Liver (tissue), 9 donors: ENCODE results near the gene NFU1. TPM values are rescaled to one million over a fixed set of nuclear protein-coding genes. Genes with fewer than 3 reads are reported as not detected.

Experiments used
- DNase-seq: peaks from one replicate; pipeline ENCODE4 v3.0.0-alpha.2; 2017; ENCODE audit warnings: low spot score
- H3K27ac ChIP-seq, 2 donors: one replicate each; pipeline ENCODE4 v1.7.0; 2013; ENCODE audit warnings: inconsistent platforms in 2 of 2, low read length in 2 of 2, control low read depth in 1 of 2, low read depth in 1 of 2, mild to moderate bottlenecking in 1 of 2
- H3K27me3 ChIP-seq, 4 donors: one replicate each; pipeline versions ENCODE4 v1.6.1 to v1.7.0; 2013; ENCODE audit warnings: low read length in 3 of 4, inconsistent platforms in 1 of 4, mild to moderate bottlenecking in 1 of 4, moderate library complexity in 1 of 4; ENCODE audit not compliant: control insufficient read depth in 4 of 4, insufficient read depth in 4 of 4
- H3K36me3 ChIP-seq, 4 donors: one replicate each; pipeline versions ENCODE4 v1.6.1 to v1.7.0; 2013; ENCODE audit warnings: low read length in 3 of 4, mild to moderate bottlenecking in 3 of 4, low read depth in 1 of 4, moderate library complexity in 1 of 4; ENCODE audit not compliant: control insufficient read depth in 4 of 4, insufficient read depth in 3 of 4
- H3K4me1 ChIP-seq, 4 donors: one replicate each; pipeline versions ENCODE4 v1.6.1 to v1.7.0; 2013; ENCODE audit warnings: low read length in 3 of 4, mild to moderate bottlenecking in 3 of 4, moderate library complexity in 1 of 4; ENCODE audit not compliant: control insufficient read depth in 4 of 4, insufficient read depth in 4 of 4
- H3K4me3 ChIP-seq, 3 donors: one replicate each; pipeline versions ENCODE4 v1.6.1 to v1.7.0; 2013; ENCODE audit warnings: low read length in 3 of 3, control low read depth in 1 of 3, low read depth in 1 of 3, mild to moderate bottlenecking in 1 of 3
- H3K9ac ChIP-seq, 2 donors: one replicate each; pipeline ENCODE4 v1.7.0; 2013; ENCODE audit warnings: low read length in 2 of 2, mild to moderate bottlenecking in 2 of 2, moderate library complexity in 2 of 2, control low read depth in 1 of 2, low read depth in 1 of 2
- H3K9me3 ChIP-seq, 4 donors: one replicate each; pipeline versions ENCODE4 v1.6.1 to v1.7.0; 2013; ENCODE audit warnings: low read length in 3 of 4; ENCODE audit not compliant: control insufficient read depth in 4 of 4
- CTCF ChIP-seq: fragments of 150-350 bp; IDR thresholded peaks from 2 replicates; pipeline ENCODE4 v1.5.1; 2017; ENCODE audit warnings: improper control_type of control experiment, low read depth, low read length; ENCODE audit not compliant: missing input control
- EGR1 ChIP-seq, 2 donors: IDR thresholded peaks; 2 replicates each; pipeline ENCODE4 v1.6.1; 2016 to 2018; ENCODE audit warnings: antibody characterized with exemption in 2 of 2, low read depth in 2 of 2
- FOXA1 ChIP-seq: IDR thresholded peaks from 2 replicates; pipeline ENCODE4 v1.6.1; 2016; ENCODE audit warnings: antibody characterized with exemption
- FOXA2 ChIP-seq: IDR thresholded peaks from 2 replicates; pipeline ENCODE4 v1.6.1; 2016; ENCODE audit warnings: antibody characterized with exemption
- GABPA ChIP-seq, 2 donors: IDR thresholded peaks in 1 of 2; conservative IDR thresholded peaks in 1 of 2; 2 replicates each; pipeline ENCODE4 v1.6.1; 2016; ENCODE audit warnings: antibody characterized with exemption in 2 of 2, mild to moderate bottlenecking in 1 of 2, moderate library complexity in 1 of 2
- HNF4A ChIP-seq, 2 donors: conservative IDR thresholded peaks; 2 replicates each; pipeline ENCODE4 v1.6.1; 2016; ENCODE audit warnings: antibody characterized with exemption in 2 of 2, mild to moderate bottlenecking in 2 of 2
- JUND ChIP-seq, 2 donors: IDR thresholded peaks; 2 replicates each; pipeline ENCODE4 v1.6.1; 2016; ENCODE audit warnings: antibody characterized with exemption in 2 of 2
- MAX ChIP-seq: IDR thresholded peaks from 2 replicates; pipeline ENCODE4 v1.6.1; 2016; ENCODE audit warnings: antibody characterized with exemption
- NR2F2 ChIP-seq: IDR thresholded peaks from 2 replicates; pipeline ENCODE4 v1.6.1; 2016; ENCODE audit warnings: antibody characterized with exemption
- RAD21 ChIP-seq, 2 donors: IDR thresholded peaks; 2 replicates each; pipeline ENCODE4 v1.6.1; 2016; ENCODE audit warnings: antibody characterized with exemption in 2 of 2, mild to moderate bottlenecking in 2 of 2
- RXRA ChIP-seq, 2 donors: IDR thresholded peaks; 2 replicates each; pipeline ENCODE4 v1.6.1; 2017 to 2018; ENCODE audit warnings: antibody characterized with exemption in 2 of 2, mild to moderate bottlenecking in 1 of 2
- SP1 ChIP-seq: IDR thresholded peaks from 2 replicates; pipeline ENCODE4 v1.6.1; 2018; ENCODE audit warnings: antibody characterized with exemption, mild to moderate bottlenecking
- TAF1 ChIP-seq: conservative IDR thresholded peaks from 2 replicates; pipeline ENCODE4 v1.6.1; 2016; ENCODE audit warnings: antibody characterized with exemption, mild to moderate bottlenecking
- YY1 ChIP-seq: IDR thresholded peaks from 2 replicates; pipeline ENCODE4 v1.6.1; 2016; ENCODE audit warnings: antibody characterized with exemption, mild to moderate bottlenecking
- WGBS: extraction: QIAGEN DNeasy Blood & Tissue Kit; methylation state at CpG from one replicate; pipeline ENCODE4 v1.1.7; 2013; 5-methylcytosine and 5-hydroxymethylcytosine counted together
- polyA plus RNA-seq, 2 donors: library from polyadenylated mRNA; stranded (reverse) in 1 of 2; unstranded in 1 of 2; fragments of 200-250 nt in 1 of 2; fragments of >200 nt in 1 of 2; fragmentation: Nextera tagmentation in 1 of 2; extraction: Ambion mirVana in 1 of 2; gene quantifications; one replicate each; pipeline versions ENCODE4 v1.2.1 to v1.2.3, GENCODE V29; 2013 to 2015
- total RNA-seq, 2 donors: library from RNA; depleted of rRNA; stranded (reverse); fragments of >200 nt; gene quantifications; one replicate each; pipeline ENCODE4 v1.2.3, GENCODE V29; 2014
- TF ChIP-seq, protein P1 (sequence below): IDR thresholded peaks from 2 replicates; pipeline ENCODE4 v1.6.1; 2016; ENCODE audit warnings: antibody characterized with exemption
- TF ChIP-seq, protein P2 (sequence below): IDR thresholded peaks from 2 replicates; pipeline ENCODE4 v1.6.1; 2016; ENCODE audit warnings: antibody characterized with exemption
- TF ChIP-seq, protein P3 (sequence below): IDR thresholded peaks from 2 replicates; pipeline ENCODE4 v1.6.1; 2016; ENCODE audit warnings: antibody characterized with exemption, mild to moderate bottlenecking
- donor health status: healthy.
- donor health status: healthy.
- donor health status: healthy.
- donor health status: healthy.
- donor health status: healthy.

NFU1 gene
- total and polyA plus RNA-seq, 4 donors: 7.4 to 37.4 (median 16.0) TPM

- 84% methylated on average over 5 of the region's 5 CpGs for WGBS
- no peak overlapping the region for H3K9ac ChIP-seq
- H3K9me3 ChIP-seq: no peaks in the 10 kb centered on the region
- no peak overlapping the region for H3K27ac ChIP-seq
- H3K4me1 ChIP-seq: peaks cover 0 to 10% (median 5%) of the 10 kb centered on the region in 4 donors
- no peaks in the 10 kb centered on the region for H3K27me3 ChIP-seq
- no peak for DNase-seq
- peaks cover 0 to 8% (median 1%) of the 10 kb centered on the region in 4 donors for H3K36me3 ChIP-seq
- no peak overlapping the region for H3K4me3 ChIP-seq
- TF ChIP-seq FOXA2 (no peak), YY1 (no peak), JUND (IDR thresholded peaks at IDR 0.05) (no peak), RXRA (IDR thresholded peaks at IDR 0.05) (no peak), HNF4A (conservative IDR thresholded peaks at IDR 0.05) (no peak), CTCF (no peak), GABPA (IDR thresholded peaks at IDR 0.05 in 1 of 2, conservative IDR thresholded peaks at IDR 0.05 in 1 of 2) (no peak), TAF1 (no peak)
- TF ChIP-seq, protein P1, sequence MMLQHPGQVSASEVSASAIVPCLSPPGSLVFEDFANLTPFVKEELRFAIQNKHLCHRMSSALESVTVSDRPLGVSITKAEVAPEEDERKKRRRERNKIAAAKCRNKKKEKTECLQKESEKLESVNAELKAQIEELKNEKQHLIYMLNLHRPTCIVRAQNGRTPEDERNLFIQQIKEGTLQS: no peak
These were observed 2.5 kb downstream of the NFU1 start for GRCh38 chr2:69434753-69435152.

GRCh38 chr2:69429491-69430183 lies 7.6 kb downstream of the NFU1 start:
- no peaks in the 10 kb centered on the region for H3K27me3 ChIP-seq
- no peak overlapping the region for H3K9ac ChIP-seq
- peaks cover 1 to 10% (median 5%) of the 10 kb centered on the region in 4 donors for H3K36me3 ChIP-seq
- no peak for DNase-seq
- TF ChIP-seq CTCF (no peak), SP1 (no peak), EGR1 (IDR thresholded peaks at IDR 0.05; ENCODE audit: low read depth in 2 of 2) (no peak), GABPA (IDR thresholded peaks at IDR 0.05 in 1 of 2, conservative IDR thresholded peaks at IDR 0.05 in 1 of 2) (no peak), RAD21 (IDR thresholded peaks at IDR 0.05) (no peak), YY1 (no peak), RXRA (IDR thresholded peaks at IDR 0.05) (no peak), MAX (no peak), TAF1 (no peak), FOXA1 (no peak), FOXA2 (no peak), NR2F2 (no peak), HNF4A (conservative IDR thresholded peaks at IDR 0.05) (no peak)
- TF ChIP-seq, protein P2, sequence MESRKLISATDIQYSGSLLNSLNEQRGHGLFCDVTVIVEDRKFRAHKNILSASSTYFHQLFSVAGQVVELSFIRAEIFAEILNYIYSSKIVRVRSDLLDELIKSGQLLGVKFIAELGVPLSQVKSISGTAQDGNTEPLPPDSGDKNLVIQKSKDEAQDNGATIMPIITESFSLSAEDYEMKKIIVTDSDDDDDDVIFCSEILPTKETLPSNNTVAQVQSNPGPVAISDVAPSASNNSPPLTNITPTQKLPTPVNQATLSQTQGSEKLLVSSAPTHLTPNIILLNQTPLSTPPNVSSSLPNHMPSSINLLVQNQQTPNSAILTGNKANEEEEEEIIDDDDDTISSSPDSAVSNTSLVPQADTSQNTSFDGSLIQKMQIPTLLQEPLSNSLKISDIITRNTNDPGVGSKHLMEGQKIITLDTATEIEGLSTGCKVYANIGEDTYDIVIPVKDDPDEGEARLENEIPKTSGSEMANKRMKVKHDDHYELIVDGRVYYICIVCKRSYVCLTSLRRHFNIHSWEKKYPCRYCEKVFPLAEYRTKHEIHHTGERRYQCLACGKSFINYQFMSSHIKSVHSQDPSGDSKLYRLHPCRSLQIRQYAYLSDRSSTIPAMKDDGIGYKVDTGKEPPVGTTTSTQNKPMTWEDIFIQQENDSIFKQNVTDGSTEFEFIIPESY: no peak
- TF ChIP-seq, protein P3, sequence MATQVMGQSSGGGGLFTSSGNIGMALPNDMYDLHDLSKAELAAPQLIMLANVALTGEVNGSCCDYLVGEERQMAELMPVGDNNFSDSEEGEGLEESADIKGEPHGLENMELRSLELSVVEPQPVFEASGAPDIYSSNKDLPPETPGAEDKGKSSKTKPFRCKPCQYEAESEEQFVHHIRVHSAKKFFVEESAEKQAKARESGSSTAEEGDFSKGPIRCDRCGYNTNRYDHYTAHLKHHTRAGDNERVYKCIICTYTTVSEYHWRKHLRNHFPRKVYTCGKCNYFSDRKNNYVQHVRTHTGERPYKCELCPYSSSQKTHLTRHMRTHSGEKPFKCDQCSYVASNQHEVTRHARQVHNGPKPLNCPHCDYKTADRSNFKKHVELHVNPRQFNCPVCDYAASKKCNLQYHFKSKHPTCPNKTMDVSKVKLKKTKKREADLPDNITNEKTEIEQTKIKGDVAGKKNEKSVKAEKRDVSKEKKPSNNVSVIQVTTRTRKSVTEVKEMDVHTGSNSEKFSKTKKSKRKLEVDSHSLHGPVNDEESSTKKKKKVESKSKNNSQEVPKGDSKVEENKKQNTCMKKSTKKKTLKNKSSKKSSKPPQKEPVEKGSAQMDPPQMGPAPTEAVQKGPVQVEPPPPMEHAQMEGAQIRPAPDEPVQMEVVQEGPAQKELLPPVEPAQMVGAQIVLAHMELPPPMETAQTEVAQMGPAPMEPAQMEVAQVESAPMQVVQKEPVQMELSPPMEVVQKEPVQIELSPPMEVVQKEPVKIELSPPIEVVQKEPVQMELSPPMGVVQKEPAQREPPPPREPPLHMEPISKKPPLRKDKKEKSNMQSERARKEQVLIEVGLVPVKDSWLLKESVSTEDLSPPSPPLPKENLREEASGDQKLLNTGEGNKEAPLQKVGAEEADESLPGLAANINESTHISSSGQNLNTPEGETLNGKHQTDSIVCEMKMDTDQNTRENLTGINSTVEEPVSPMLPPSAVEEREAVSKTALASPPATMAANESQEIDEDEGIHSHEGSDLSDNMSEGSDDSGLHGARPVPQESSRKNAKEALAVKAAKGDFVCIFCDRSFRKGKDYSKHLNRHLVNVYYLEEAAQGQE: no peak
- TF ChIP-seq, protein P1: no peak
- H3K9me3 ChIP-seq: no peaks in the 10 kb centered on the region
- H3K4me3 ChIP-seq: no peak overlapping the region
- peaks cover 2 to 7% (median 4%) of the 10 kb centered on the region in 4 donors for H3K4me1 ChIP-seq
- WGBS: 94% methylated on average over 6 of the region's 6 CpGs
- H3K27ac ChIP-seq: no peak overlapping the region
